CD4-positive, alpha-beta T cell treated with Interleukin-15 for 1 hour (primary cell): ENCODE data around the gene VPS36.
"Not testable (repeated sequence)": the region's sequence is repeated elsewhere in the genome, so short reads cannot be mapped to it uniquely, and the experiment has no call there.

ENCODE experiments used
- DNase-seq: peaks from one replicate; pipeline ENCODE4 v3.0.0-alpha.2; 2020

The VPS36 gene

GRCh38 chr13:52374389-52374788 lies 76.0 kb downstream of the VPS36 start:
- DNase-seq: no peak

GRCh38 chr13:52373277-52373676 lies 77.2 kb downstream of the VPS36 start:
- DNase-seq: not testable (repeated sequence)

GRCh38 chr13:52371736-52372247 lies 78.6 kb downstream of the VPS36 start:
- no peak for DNase-seq

- no peak for DNase-seq
Measured at GRCh38 chr13:52366291-52366690, 84.1 kb downstream of the VPS36 start.
